Type B pancreatic cell (in vitro differentiated cells): ENCODE measurements around the gene FOXA3. TPM values are rescaled to one million over a fixed set of nuclear protein-coding genes. Genes with fewer than 3 reads are reported as not detected.

Experiments
- DNase-seq: peaks from one replicate; pipeline ENCODE4 v3.0.0; 2021; ENCODE audit warnings: mixed read lengths; ENCODE audit not compliant: unreplicated experiment; ENCODE audit errors: extremely low spot score
- H3K27ac Mint-ChIP-seq: 2 replicates; pipeline ENCODE4 v1.8.0; 2021; ENCODE audit warnings: mild to moderate bottlenecking, mixed read lengths
- H3K27me3 Mint-ChIP-seq: 2 replicates; pipeline ENCODE4 v1.8.0; 2021; ENCODE audit warnings: mixed read lengths
- H3K36me3 Mint-ChIP-seq: 2 replicates; pipeline ENCODE4 v1.8.0; 2021; ENCODE audit warnings: mixed read lengths
- H3K4me1 Mint-ChIP-seq: one replicate; pipeline ENCODE4 v1.8.0; 2021; ENCODE audit warnings: mixed read lengths; ENCODE audit not compliant: unreplicated experiment
- H3K4me3 Mint-ChIP-seq: 2 replicates; pipeline ENCODE4 v1.8.0; 2021; ENCODE audit warnings: mild to moderate bottlenecking, mixed read lengths
- H3K9me3 Mint-ChIP-seq: 2 replicates; pipeline ENCODE4 v1.8.0; 2021; ENCODE audit warnings: mixed read lengths
- CTCF ChIP-seq: fragments of 200-600 bp; sonication (generic); conservative IDR thresholded peaks from 2 replicates; pipeline ENCODE4 v1.5.0; 2021; ENCODE audit warnings: antibody characterized with exemption, mild to moderate bottlenecking
- total RNA-seq: library from RNA; stranded (reverse); gene quantifications from 2 replicates; pipeline ENCODE4 v1.2.1, GENCODE V29; 2021; ENCODE audit warnings: low replicate concordance

The FOXA3 gene
- total RNA-seq, 1 donor from 2014 or later: 3.3 TPM

DNA sequence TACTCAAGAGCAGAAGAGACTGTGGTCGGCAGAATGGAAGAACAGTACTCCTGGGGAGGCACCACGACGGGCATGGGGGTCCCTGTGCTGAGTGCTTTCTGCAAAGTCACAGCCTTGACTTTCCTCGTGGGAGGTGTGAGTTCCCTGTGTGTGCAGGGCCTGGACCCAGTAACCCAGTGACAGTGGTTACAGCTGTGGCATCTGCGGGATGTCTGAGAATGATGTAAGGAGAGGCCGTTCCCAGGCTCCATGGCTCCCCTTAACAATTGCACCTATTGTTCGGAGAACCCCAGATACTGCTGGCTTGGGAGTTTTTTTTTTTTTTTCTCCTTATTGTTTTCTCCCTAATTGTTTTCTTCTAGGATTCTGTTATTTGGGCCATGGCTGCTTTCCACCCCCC lies 55.6 kb downstream of the FOXA3 start:
- Mint-ChIP-seq H3K4me3 (no peak overlapping the region), H3K27ac (no peak overlapping the region), H3K36me3 (no peaks in the 10 kb centered on the region), H3K27me3 (peaks cover 30% of the 10 kb centered on the region), H3K9me3 (no peaks in the 10 kb centered on the region), H3K4me1 (no peaks in the 10 kb centered on the region)
- no peak for DNase-seq
- TF ChIP-seq CTCF: no peak

DNA sequence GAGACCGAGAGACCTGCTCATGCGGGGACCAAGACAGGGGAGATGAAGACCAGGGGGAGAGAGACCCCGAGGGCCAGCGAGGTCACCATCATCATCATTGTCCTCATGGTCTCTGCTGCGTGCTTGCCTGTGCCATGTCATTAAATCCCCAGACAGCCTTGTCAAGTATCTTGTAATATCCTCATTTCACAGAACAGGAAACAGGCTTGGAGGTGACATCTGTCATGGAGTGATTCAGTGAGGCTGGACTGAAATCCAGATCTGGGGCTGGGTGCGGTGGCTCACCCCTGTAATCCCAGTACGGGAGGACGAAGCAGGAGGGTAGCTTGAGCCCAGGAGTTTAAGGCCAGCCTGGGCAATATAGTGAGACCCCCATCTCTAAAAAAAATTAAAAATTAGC lies 56.3 kb downstream of the FOXA3 start:
- Mint-ChIP-seq H3K9me3 (no peaks in the 10 kb centered on the region), H3K4me3 (no peak overlapping the region), H3K36me3 (no peaks in the 10 kb centered on the region), H3K27ac (no peak overlapping the region), H3K27me3 (peaks cover 30% of the 10 kb centered on the region), H3K4me1 (no peaks in the 10 kb centered on the region)
- TF ChIP-seq CTCF: no peak
- no peak for DNase-seq

DNA sequence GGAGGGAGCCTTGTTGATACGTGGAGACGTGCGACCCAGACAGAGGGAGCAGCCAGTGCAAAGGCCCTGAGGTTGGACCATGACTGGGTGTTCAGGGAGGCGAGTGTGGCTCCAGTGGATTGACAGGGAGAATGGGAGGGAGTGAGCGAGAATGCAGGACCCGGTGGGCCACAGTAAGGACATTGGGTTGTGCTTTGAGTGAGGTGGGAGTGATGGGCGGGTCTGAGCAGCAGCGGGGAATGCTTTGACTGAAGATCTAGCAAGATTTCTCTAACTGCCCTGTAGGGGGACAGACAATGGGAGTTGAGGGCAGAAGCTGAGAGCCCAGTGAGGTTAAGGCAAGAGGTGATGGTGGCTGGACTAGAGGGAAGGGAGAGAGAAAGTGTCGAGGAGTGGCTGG lies 58.2 kb downstream of the FOXA3 start:
- no peaks in the 10 kb centered on the region for H3K4me1 Mint-ChIP-seq

More for the DNA sequence above, 58.2 kb downstream of the FOXA3 start:
- Mint-ChIP-seq H3K27me3 (peaks cover 31% of the 10 kb centered on the region), H3K27ac (no peak overlapping the region), H3K9me3 (no peaks in the 10 kb centered on the region), H3K4me3 (no peak overlapping the region), H3K36me3 (no peaks in the 10 kb centered on the region)
- peak; percentile 62 for TF ChIP-seq CTCF
- no peak for DNase-seq

Other genes starting within 250 kb of the FOXA3 start
- 46.9 and 61.4 TPM in 2 replicates for gene EML2, start 224.9 kb upstream of the FOXA3 start, total RNA-seq
- gene GIPR, start 196.1 kb upstream of the FOXA3 start, total RNA-seq: 8.0 and 9.1 TPM in 2 replicates
- gene SNRPD2, start 172.4 kb upstream of the FOXA3 start, total RNA-seq: 397 and 471 TPM in 2 replicates
- 8.2 and 9.4 TPM in 2 replicates for gene QPCTL, start 171.7 kb upstream of the FOXA3 start, total RNA-seq
- 27.8 and 37.5 TPM in 2 replicates for gene FBXO46, start 133.4 kb upstream of the FOXA3 start, total RNA-seq
- not detected in 2 replicates for gene MEIOSIN, start 130.9 kb upstream of the FOXA3 start, total RNA-seq
- gene SIX5, start 95.1 kb upstream of the FOXA3 start, total RNA-seq: 19.7 and 38.0 TPM in 2 replicates
- 42.5 and 97.7 TPM in 2 replicates for gene DMPK, start 81.8 kb upstream of the FOXA3 start, total RNA-seq
- 56.3 and 94.0 TPM in 2 replicates for gene DMWD, start 71.5 kb upstream of the FOXA3 start, total RNA-seq
- 0.19 and 0.26 TPM in 2 replicates for gene RSPH6A, start 49.0 kb upstream of the FOXA3 start, total RNA-seq
- 66.7 and 93.0 TPM in 2 replicates for gene SYMPK, start 1.2 kb upstream of the FOXA3 start, total RNA-seq
- 25.5 and 32.2 TPM in 2 replicates for gene IRF2BP1, start 21.8 kb downstream of the FOXA3 start, total RNA-seq
- gene MYPOP, start 38.3 kb downstream of the FOXA3 start, total RNA-seq: 8.0 and 8.5 TPM in 2 replicates
- gene NANOS2, start 50.5 kb downstream of the FOXA3 start, total RNA-seq: not detected in 2 replicates
- 0.17 and 5.0 TPM in 2 replicates for gene NOVA2, start 109.5 kb downstream of the FOXA3 start, total RNA-seq
- 16.9 and 19.4 TPM in 2 replicates for gene CCDC61, start 131.1 kb downstream of the FOXA3 start, total RNA-seq
- not detected in 2 replicates for gene PGLYRP1, start 158.7 kb downstream of the FOXA3 start, total RNA-seq
- gene IGFL4, start 176.7 kb downstream of the FOXA3 start, total RNA-seq: 1.3 and 3.3 TPM in 2 replicates